22Rv1 (cell line): Measurements from ENCODE around the gene ZBED4.

Experiments used
- H3K27ac ChIP-seq: fragments of 450-650 bp; 2 replicates; pipeline ENCODE4 v1.5.1; 2017
- CTCF ChIP-seq: fragments of 450-650 bp; IDR thresholded peaks from 2 replicates; pipeline ENCODE4 v1.5.1; 2017; ENCODE audit warnings: mild to moderate bottlenecking
- ZFX ChIP-seq: fragments of 450-650 bp; IDR thresholded peaks from 2 replicates; pipeline ENCODE4 v1.6.1; 2017; ENCODE audit warnings: antibody characterized with exemption, borderline replicate concordance

The ZBED4 gene

DNA sequence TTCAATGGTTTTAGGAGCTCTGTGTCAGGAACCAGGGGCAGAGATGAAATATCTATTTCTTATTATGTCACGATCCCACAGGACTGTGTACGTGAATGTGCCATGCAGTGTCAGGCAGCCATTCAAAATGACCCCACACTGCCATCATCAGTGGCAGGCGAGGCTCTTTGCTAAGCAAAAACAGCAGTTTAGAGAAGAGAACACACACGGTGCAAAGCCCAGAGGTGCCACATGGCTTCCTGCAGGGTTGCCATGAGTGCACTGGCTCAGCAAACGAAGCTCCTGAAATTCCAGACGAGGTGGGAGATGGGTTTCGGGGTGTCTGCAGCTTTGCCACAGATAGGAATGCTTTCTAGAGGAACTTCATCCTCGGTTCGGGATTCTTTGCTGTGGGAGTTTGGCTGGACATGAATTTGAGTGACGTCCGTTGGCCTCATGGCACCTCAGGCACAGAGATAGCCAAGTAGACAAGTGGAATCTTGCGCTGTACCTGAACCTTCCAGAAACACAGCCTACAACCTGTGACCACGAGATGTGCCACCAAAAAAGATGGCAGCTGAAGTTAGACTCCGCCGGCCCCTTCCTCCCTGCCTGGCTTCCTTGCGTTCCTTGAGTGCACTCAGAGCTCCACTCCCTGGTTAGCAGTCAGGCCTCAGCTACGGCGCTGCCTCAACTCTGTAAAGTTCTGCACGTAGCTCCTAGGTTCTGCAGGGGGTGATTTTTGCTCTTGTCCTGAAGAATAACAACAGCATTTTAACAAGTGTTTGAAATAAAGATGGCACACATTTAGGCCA, 7.8 kb upstream of the ZBED4 start:
- no peak overlapping the region for H3K27ac ChIP-seq
- no peak for TF ChIP-seq ZFX
- TF ChIP-seq CTCF: no peak

DNA sequence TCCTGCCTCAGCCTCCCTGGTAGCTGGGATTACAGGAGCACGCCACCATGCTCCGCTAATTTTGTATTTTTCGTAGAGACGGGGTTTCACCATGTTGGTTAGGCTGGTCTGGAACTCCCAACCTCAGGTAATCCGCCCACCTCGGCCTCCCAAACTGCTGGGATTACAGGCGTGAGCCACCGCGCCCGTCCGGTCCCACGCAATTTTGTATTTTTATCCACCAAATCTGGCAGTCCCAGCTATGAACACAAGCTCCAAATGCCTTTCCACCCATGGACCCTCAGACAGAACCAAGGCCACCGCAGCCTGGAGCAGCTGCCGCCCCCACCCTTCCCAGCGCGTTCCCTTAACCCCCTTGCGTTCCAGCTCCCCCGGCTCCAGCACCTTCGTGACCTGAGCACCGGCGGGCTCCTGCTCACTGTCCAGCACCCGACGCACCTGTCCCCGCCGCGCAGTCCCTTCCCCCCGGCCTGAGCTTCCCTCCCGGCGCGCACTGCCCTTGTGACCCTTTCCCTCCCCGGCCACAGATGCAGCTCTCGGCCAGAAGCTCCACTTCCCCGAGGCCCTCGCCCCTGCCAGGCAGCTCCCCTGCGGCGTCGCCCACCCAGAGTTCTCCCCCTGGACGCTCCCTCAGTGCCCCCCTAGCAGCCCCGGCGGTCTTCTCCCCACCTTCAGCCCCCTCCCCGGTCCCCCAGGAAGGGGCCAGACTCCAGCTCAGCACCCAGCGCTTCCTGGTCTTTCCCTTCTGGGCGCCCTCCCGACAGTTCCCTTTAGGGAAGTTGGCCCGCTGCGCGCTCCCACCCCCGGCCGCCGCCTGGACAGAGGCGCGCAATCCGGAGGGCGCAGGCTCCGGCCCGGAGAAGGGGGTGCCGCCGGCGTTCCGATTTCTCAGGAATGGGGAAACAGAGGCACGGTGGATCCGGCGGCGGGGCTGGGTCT, 5.6 kb upstream of the ZBED4 start:
- TF ChIP-seq ZFX (no peak), CTCF (no peak)
- H3K27ac ChIP-seq: no peak overlapping the region

GRCh38 chr22:49848690-49849160, 4.9 kb upstream of the ZBED4 start:
- H3K27ac ChIP-seq: no peak overlapping the region
- TF ChIP-seq CTCF: no peak

- H3K27ac ChIP-seq: no peak overlapping the region
- TF ChIP-seq CTCF (no peak), ZFX (no peak)
Observed at GRCh38 chr22:49849161-49850020, 4.3 kb upstream of the ZBED4 start.

GRCh38 chr22:49850021-49850911, 3.4 kb upstream of the ZBED4 start:
- no peak overlapping the region; the same call in 1 of the 2 replicates for H3K27ac ChIP-seq
- TF ChIP-seq CTCF (no peak), ZFX (no peak)
